Activated CD8-positive, alpha-beta memory T cell treated with anti-CD3 and anti-CD28 coated beads for 48 hours (primary cell): ENCODE data around the gene CCR7.
A peak's percentile ranks its signal among the peaks of the same experiment; 100 is the strongest.
"Not testable (repeated sequence)": the region's sequence is repeated elsewhere in the genome, so short reads cannot be mapped to it uniquely, and the experiment has no call there.

Experiments used
- DNase-seq, 3 experiments: peaks; one replicate each; pipeline ENCODE4 v3.0.0-alpha.2; 2020; ENCODE audit warnings: low read depth in 2 of 3, low spot score in 2 of 3

The CCR7 gene

DNA sequence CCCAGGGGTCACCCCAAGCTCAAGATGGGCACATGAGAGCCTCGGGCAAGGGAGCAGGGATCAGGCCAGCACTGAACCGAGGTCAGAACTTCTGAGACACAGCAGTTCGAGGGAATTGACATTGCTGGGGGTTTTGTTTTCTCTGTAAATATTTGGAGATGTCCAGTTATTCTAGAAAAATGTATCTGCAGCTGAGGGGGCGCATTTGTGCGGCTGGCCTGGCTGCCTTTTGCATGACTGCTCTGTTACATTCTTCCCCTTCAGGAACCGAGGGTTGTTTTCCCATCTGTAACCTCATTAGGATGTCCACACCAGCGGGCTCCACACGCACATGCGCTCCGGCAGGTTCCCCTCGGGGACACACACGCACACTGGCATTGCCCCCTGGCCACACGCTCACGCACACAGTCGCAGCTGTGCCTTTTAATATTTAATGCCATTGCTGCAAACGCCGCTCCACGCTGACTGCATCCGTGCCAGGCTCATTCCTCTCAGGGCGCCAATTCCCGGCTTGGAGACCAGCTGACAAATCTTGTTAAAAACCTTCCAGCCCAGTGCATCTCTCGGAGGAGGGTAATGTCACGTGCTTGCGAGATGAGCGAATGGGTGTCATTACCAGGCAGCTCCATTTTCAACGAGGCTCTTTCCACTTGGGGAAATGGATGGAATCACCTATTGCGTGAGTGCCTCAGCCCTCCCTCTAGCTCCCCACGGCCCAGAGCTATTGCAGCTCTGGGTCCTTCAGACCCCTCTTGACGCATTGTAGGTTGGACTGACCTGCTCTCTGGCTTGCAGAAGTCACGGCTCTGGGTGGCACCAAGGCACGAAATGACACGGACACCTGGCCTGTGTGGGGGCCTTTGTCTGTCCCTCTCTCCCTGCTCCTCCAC, 13.1 kb downstream of the CCR7 start:
- no peak for DNase-seq

DNA sequence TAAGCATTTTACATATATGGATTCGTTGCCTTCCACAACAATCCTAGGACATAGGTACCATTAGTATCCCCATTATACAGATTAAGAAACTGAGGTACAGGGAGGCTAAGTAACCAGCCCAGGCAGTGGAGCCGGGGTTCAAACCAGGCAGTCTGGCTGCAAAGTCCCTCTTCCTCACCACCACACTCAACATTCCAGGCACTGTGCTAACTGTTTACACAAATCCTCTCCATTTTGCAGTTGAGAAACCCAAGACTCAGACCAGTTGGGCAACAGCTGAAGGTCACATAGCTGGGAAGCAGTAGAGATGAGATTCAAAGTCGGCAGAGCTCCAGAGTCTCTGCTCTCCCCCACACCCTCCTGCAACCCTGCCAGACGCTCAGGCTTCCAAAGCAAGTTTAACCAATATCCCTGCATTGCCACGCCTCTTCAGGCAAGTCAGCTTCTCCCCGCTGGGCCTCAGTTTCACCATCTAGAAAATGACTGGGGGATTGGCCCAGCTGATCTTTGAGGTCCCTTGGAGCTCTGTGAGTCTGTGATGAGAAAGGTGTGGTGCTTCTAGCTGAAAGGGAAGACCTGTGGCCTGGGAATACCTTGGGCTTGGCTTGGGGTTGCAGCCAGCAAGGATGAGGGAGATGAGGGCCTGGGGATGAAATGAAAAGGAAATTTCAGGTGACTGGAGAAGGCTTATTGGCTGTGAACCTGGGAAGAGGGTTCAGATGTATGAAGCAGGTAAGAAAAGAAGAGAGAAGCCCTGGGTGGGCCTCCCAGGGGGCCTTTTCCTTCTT, 14.0 kb downstream of the CCR7 start:
- no peak for DNase-seq

DNA sequence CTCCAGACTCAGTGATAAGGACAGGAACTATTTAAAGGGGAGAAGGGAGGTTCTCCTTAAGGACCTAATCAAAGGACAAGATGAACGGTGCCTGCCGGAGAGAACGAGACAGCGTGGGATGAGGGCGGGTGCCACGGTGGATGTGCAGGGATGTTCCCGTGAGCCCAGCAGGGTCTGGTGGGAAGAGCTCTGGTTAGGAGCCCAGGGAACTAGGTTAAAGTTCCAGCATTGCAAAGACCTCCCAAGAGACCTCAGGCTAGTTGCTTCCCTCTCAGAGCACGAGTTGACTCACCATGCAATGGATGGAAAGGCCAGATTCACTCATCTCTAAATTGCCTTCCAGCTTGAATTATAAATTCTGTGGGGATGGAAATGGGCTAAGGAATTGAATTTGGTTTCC, 14.7 kb downstream of the CCR7 start:
- no peak for DNase-seq

DNA sequence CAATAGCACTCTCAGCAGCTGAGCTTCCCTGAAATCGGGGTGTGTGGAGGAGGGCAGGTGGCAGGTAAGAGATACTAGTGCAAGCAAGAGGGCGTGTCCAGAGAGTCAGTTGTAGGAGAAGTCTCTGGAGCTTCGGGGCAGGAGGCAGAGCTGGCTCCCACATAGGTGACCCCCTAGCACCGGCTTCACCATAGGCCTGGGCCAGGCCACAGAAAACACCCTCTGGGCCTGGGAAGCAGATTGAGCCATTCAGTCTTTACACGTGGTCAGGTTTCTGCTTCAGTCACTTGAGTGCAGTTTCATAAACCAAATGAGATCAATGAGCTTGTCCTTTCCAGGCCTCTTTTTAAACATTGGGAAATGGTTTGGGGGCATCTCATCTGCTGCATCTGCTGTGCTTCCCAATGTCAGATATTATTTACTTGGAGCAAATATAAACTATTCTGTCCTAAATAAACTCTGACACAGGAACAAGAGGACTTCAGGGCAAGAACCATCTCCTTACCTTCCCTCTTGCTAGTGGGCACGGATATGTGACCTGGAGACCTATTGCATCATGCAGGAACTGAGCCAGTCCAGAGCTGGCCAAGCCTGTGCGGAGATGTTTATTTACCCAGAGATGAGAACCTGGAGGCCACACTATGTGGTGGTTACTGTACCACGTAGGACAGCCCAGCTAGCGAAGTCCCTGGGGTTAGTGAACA, 16.1 kb downstream of the CCR7 start:
- no peak for DNase-seq

DNA sequence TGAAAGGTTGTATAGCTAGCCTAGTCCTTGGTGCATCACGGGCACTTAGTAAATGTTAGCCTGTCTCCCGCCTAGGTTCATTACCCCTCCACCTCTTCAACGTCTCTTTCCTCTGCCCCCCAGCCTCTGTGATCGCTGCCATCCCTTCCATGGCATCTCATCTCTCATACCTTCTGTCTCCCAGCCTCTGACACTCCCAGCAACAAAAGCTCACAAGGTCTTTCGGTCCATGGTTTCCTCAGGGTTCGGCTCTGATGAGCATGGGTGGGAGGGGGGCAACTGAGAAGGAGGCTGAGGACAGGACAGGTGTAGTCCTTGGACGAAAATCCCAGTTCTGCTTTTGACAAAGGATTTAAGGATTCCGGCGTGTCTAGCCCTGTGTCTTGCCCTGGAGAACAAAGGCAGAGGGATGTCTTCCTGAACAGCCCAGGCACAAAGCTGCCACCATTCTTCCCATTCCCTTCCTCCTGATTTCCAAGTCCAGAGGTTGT, 16.7 kb downstream of the CCR7 start:
- no peak for DNase-seq

DNA sequence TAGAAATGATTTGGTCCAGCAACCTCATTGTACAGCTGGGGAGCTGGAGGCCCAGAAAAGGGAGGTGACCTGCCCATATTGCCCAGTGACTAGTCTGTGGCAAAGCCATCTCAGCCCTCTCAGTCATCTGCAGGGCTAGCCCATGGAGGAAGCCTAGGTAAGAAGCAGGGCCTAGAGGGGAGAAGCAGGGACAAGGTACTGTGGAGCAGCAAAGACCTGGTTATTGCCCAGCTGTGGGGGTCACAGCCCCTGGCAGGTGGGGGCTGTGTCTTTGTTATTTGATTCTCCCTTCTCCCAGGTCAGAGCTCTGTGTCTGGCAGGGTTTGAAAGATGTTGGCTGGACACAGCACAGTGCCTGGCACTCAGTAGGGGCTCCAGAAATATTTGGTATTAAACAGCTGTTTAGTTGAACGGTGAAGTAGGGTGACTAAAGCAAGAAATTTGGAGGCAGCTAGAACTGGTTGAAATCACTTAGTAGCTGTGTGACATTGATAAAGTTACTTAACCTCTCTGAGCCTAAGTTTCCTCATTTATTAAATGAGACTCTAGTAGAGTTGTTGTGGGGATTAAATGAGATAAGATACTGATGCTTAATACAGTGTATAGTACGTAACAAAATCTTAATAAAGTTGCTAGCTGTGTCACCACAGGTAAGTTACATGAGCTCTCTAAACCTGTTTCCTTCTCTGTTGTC, 17.3 kb downstream of the CCR7 start:
- no peak for DNase-seq

DNA sequence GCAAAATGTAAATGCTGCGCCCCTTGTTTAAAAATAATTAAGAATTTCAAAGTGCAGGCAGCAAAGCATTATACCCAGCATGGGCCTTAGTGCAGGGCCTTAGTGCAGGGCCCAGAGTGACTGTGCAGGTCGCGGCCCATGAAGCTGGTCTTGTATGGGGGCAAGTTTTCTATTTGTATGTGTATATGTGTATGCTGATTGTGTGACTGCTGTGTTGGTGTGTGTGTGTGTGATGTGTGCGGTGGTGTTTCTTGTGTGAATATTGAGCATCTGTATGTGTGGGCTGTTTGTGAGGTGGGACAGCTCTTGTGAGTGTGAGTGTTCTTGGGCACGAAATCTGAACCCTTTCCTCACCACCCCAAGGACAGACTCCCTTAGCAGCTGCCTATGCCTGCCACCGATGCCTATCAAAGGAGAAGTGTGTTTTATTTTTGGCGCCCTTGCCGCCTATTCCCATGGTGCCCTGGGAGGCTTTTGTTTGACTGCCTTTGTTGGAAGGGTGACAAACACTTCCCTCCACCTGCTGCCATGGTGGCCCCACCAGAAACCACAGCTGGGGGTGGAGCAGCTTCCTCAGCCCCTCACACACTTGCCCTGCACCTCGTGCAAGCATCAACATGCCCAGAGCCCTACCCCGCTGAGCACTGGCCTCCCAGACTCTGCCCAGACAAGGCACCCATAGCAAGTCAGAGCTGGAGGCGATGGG, 18.0 kb downstream of the CCR7 start:
- DNase-seq: no peak

DNA sequence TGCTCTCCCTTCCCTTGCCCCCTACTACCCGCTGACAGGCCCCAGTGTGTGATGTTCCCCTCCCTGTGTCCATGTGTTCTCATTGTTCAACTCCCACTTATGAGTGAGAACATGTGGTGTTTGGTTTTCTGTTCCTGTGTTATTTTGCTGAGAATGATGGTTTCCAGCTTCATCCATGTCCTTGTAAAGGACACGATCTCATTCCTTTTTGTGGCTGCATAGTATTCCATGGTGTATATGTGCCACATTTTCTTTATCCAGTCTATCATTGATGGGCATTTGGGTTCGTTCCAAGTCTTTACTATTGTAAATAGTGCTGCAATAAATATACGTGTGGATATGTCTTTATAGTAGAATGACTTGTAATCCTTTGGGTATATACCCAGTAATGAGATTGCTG, 18.8 kb downstream of the CCR7 start:
- not testable (repeated sequence) for DNase-seq

DNA sequence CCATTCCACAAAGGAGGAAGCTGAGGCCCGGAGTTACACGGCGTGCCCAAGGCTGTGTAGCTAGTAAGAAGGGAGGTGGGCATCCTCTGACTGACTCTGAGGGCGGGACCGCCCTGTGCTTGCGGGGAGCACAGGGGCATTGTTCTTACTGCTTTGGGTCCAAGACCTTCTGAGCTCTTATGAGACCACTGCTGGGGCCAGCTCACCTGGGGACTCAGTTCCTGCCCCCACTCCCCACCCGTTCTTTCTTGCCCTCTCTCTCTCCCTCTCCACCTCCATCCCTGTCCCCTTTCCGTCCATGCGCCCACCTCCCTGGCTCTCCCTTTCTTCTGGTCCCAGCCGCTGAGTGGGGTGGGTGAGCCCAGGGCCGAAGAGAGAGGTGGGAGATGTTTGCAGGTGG, 19.6 kb downstream of the CCR7 start:
- DNase-seq: no peak

DNA sequence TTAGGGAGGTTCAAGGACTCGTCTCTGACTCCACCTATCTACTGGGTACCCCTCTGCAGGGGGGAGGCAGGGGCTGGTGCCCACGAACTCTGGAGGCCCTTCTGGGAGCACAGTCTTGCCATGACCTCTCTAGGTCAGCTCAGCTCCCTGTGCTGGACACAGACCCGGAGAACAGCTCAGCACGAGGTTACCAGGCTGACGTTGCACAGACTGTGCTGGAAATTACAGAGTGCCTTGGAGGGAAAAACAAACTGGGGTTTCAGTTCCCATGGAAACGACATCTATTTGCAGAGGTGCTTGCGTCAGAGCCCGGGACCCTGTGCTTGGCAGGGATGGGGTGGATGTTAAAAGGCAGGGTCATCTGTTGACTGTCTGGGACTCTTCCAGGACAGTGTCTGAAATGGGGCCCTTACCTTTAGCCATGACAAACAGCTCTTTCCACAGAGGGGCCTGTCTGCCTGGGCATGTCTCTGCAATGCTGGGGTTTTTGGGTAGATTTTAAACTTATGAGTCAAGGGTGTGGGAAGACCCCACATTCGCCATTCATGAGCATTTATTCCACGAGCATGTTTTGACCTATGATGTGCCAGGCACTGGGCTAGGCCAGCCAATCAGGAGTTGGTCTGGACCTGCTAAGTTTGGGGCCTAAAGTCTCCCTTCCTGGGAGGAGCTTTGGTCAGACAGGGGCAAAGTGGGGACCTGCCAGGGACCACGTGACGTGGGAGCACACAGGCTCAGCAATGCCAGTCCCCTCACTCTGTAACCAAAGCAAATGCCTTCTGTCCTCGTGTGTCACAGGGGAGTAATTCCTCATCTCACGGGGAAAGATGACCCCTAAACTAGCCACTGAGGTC, 22.5 kb downstream of the CCR7 start:
- DNase-seq: no peak

DNA sequence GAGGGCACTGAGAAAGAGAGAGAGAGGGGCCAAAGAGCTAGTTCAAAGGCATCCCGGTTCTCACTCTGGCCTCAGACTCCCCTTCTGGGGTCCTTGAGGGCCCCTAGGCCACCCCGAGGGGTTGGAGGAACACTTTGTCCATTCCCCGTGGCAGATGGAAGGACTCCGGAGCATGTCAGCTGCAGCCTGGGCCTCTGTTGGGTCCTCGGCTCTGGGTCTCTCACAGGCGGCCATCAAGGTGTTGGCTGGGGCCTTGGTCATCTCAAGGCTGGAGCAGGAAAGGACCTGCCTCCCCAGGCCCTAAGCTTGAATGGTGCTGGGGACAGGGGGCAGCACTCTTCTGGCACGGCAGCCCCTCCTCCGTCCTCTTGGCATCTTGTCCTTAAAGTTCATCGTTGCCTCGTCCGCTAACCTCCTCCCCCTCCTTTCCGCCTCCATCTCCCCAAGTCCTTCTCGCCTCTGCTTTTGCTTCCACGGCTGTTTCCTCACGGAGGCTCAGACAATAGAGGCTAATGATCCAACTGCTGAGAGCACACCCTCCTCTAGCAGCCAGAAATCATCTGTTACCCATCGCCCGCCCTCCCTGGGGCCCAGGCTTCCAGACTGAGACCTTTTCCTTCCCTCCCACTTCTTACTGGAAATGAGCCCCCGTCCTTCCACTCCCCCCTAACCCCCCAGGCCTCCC, 23.3 kb downstream of the CCR7 start:
- no peak for DNase-seq

DNA sequence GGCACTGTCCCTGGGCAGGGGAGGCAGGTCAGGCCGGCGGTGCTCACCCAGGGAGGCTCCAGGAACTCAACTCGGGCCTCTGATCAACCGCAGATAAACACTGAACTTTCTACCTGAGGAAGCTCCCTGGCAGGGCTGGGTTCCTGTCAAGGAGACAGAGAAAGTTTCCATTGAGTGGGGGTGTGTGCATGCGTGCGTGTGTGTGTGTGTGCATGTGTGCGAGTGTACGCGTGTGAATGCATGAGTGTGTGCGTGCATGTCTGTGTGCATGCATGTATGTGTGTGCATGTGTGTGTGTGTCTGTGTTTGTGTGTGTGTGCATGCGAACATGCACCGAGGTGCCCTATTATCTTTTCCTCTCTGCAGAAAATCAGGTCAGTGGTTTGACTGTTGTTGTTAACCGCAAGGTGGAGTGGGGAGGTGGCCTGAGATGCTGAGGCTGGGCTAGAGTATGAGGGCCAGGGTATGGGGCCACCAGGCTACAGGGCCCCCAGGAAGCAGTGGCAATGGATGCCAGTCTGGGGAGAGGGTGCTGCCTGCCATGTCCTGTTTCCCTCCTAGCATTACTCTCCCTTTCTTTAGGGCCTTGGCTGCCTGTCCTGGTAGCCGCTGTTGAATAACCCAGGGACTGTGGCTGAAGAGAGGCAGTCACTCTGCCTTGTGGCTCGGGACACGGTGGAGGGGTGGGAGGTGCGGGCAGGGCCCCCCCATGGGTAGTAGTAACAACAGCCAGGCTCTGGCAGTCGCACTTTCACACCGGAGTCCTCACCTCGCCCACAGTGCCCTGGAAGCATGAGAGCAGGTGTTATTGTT, 24.0 kb downstream of the CCR7 start:
- peak in 1 of 3 experiments; percentile 61 for DNase-seq

DNA sequence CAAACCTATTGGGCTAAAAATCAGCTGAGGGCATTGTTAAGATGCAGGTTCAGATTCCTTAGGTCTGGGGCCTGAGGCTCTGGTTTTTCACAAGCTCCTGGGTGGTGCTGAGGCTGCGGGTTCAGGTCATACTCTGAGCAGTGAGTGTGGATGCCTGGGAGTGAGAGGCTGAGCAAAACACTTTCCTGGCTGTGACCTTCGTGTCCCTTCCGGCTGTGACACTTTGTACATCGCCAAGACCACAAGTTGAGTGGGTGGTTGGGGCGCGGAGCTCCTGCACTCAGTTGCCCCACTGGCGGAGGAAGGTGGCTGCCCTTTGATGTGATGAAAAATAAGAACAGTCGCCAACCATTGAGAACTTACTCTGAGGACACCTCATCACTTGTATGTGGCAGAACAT, 24.8 kb downstream of the CCR7 start:
- DNase-seq: peak in 2 of 3 experiments; percentile 58 to 65

DNA sequence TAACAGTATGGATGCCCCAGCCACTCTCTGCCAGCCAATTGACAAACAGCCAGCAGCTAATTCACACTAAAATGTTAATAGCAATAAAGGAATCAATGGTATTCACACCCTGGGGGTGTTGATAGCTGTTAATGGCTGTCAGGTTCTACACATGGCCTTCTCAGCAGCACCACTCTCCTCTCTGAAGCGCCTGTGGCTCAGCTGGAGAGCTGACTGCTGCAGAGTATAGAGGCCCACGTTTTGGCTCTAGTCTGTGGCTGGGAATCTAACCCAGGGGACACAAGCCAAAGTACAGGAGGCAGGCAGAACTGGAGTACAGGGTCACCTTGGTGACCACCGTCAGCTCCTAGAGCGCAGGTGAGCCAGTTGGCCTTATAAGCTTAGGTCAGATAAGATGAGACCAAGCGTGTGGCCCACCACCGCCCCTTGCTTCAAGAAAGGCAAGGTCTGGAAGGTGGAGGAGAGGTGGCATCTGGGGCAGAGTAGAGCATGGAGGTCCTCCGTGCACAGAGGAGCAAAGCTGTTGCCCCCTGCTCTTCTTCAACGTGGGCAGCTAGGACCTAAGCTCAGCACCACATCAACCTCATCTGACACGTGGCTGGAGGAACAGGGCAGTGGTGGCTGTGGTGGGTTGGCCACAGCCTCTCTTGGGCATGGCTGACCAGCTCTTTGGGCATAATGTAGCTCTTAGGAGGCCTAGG, 25.4 kb downstream of the CCR7 start:
- no peak for DNase-seq

DNA sequence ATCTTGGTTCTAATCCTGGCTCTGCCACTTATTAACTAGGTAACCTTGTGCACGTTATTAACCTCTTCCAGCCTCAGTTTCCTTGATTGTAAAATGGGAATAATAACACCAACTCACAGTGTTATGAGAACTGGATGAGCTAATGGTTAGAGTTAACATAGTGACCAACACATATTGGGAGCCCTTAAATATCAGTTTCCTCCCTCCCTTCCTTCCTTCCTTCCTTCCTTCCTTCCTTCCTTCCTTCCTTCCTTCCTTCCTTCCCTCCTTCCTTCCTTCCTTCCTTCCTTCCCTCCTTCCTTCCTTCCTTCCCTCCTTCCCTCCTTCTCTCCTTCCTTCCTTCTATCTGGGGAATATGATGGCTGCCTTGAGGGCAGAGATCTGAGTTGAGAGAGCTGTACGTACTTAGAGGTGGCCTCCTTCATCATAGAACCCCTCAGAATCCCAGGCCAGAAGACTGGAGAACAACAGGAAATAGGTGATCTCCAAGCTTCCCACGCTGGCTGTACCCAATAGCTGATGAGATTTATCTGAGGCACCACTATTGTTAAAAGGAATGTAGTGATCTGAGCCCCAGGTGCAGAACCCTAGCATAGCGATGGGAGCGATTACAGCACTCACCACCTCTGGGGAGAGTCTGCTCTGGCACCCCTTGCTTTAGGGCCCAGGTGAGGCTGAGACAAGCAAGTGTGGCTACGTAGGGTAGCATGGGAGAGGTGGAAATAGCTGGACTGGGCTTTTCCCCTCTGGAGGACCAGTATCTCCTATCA, 26.2 kb downstream of the CCR7 start:
- no peak for DNase-seq
